GM12865 (cell line): ENCODE measurements around the gene ADAM15.

Experiments
- DNase-seq: peaks from one replicate; pipeline ENCODE4 v3.0.0; 2010; ENCODE audit warnings: low read depth
- H3K4me3 ChIP-seq: 2 replicates; pipeline ENCODE4 v1.5.1; 2011; ENCODE audit warnings: mild to moderate bottlenecking, low read depth, low read length, control low read depth
- CTCF ChIP-seq: IDR thresholded peaks from 2 replicates; pipeline ENCODE4 v1.5.1; 2011; ENCODE audit warnings: low read length, control low read depth, low read depth, inconsistent platforms; ENCODE audit not compliant: insufficient read depth; ENCODE audit errors: missing control alignments

Gene ADAM15

GRCh38 chr1:155003766-155004351 lies 47.3 kb upstream of the ADAM15 start:
- peak; percentile 86 for DNase-seq
- peak overlapping the region; percentile 72 for H3K4me3 ChIP-seq

GRCh38 chr1:155004352-155005075 lies 46.6 kb upstream of the ADAM15 start:
- TF ChIP-seq CTCF = no peak
- no peak for DNase-seq
- peak overlapping the region; percentile 72 for H3K4me3 ChIP-seq

More at GRCh38 chr1:155003766-155004351, 47.3 kb upstream of the ADAM15 start:
- no peak for TF ChIP-seq CTCF

DNA sequence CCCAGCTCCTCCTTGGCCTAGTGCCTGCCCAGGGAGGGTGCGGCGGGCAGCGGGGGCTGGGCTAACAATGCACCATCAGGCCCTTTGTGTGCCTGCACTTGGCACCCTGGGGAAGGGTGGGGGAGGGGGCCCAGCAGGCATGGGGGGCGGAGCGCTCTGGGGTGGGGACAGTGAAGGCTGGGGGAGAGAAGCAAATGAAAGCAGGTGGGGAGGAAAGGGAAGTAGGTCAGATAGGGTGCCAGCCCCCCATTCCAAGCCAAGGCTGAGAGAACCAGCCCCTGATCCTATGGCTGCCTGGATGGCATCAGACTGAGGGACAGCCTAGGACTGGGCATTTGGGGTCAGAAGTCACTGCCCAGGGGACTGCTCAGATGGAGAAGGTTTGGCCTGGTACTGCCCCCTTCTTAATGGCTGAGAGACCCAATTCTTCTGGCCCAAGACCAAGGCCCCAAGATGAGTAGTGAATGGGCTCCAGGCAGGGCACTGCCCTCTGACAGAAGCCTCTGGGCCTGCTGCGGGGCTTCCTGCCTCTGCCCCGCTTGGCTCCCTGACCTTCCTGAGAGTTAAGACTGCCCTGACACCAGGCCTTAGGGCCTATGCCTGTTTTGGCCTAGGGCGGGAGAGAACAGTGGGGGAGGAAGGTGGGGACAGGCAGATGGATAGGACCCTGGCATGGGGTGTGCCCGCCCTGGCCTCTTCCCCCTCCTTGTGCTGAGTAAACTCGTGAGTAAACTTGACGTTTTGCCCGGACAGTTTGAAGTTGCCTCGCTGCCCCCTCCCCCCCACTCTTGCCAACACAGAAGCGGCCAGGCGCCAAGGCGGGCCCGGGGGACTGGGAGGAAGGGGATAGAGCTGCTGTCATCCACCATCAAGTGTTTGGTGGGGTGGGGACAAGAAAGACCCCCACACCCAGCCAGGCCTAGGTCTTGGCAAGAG lies 45.8 kb upstream of the ADAM15 start:
- peak overlapping the region; percentile 72 for H3K4me3 ChIP-seq
- TF ChIP-seq CTCF = no peak
- DNase-seq = peak; percentile 41

GRCh38 chr1:155006601-155007101 lies 44.5 kb upstream of the ADAM15 start:
- DNase-seq = peak; percentile 62
- no peak overlapping the region for H3K4me3 ChIP-seq
- TF ChIP-seq CTCF = no peak

DNA sequence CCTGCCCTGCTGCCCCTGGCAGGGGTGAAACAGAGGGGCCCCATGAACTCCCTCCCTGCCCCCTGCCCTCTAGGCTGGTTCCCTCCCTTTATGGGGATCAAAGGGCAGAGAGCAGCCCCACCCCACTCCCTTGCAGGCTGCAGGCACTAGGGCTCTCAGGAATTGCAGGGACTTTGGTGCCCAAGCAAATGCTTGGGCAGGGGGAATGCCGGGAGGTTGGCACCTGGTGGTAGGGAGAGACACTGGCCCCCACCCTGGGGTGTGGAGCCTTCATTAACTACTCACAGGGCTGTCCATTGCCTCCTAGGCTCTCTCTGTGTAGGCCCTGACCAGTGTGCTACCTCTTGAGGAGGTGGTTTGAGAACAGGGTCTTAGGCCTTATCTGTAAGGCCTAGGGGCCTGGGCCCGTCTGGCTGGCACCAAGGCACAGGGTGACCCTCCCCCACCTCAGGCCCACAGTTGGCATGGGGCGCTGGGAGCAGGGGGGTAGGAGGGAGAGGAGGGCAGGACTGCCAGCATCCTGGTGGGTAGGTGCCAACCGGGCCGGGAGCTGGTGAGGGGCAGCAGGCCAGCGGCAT lies 43.8 kb upstream of the ADAM15 start:
- no peak for TF ChIP-seq CTCF
- H3K4me3 ChIP-seq = no peak overlapping the region
- DNase-seq = no peak
